KOPT-K1 (cell line): ENCODE data around the gene SERP2.

ENCODE experiments used
- H3K27ac ChIP-seq: fragments of 200-600 bp; sonication (generic); 2 replicates; pipeline ENCODE4 v1.5.1; 2016; ENCODE audit warnings: antibody characterized with exemption, mild to moderate bottlenecking, low read depth, low read length; ENCODE audit not compliant: poor library complexity, severe bottlenecking
- H3K36me3 ChIP-seq: fragments of 200-600 bp; sonication (generic); 2 replicates; pipeline ENCODE4 v1.5.1; 2017; ENCODE audit warnings: antibody characterized with exemption, mild to moderate bottlenecking, low read length, moderate library complexity; ENCODE audit not compliant: insufficient read depth
- H3K9me3 ChIP-seq: fragments of 200-600 bp; sonication (generic); 2 replicates; pipeline ENCODE4 v1.5.1; 2017; ENCODE audit warnings: antibody characterized with exemption, low read length, mild to moderate bottlenecking; ENCODE audit not compliant: insufficient read depth, poor library complexity, severe bottlenecking

SERP2 gene

GRCh38 chr13:44389876-44390275 is 16.3 kb downstream of the SERP2 start:
- Histone ChIP-seq H3K36me3 (no peaks in the 10 kb centered on the region), H3K9me3 (no peaks in the 10 kb centered on the region), H3K27ac (no peak overlapping the region)

DNA sequence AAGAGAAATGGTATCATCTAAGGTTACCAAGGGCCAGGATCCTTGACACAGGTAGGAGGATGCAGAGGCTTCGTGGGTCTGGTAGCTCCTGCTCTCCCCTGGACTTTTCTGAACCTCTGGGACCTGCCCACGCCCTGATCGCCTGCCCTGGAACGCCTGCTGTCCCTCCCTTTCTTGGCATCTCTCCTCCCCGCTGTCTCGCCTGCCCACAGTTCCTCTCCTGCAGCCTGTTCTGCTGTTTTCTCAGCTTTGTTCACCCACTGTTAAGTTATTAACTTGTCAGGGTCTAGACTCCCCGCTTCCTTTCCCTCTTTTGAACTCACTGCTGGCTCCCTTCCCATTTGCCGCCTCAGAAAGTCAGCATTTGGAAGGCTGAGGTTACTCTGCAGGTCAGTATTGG is 19.8 kb downstream of the SERP2 start:
- H3K9me3 ChIP-seq: no peaks in the 10 kb centered on the region
- no peak overlapping the region for H3K27ac ChIP-seq

GRCh38 chr13:44394658-44395057 is 21.0 kb downstream of the SERP2 start:
- no peak overlapping the region for H3K27ac ChIP-seq
- no peaks in the 10 kb centered on the region for H3K9me3 ChIP-seq
- no peaks in the 10 kb centered on the region for H3K36me3 ChIP-seq

More for the DNA sequence above, 19.8 kb downstream of the SERP2 start:
- no peaks in the 10 kb centered on the region for H3K36me3 ChIP-seq

GRCh38 chr13:44395976-44396694 is 22.5 kb downstream of the SERP2 start:
- H3K9me3 ChIP-seq: no peaks in the 10 kb centered on the region

GRCh38 chr13:44396701-44397580 is 23.3 kb downstream of the SERP2 start:
- Histone ChIP-seq H3K9me3 (no peaks in the 10 kb centered on the region), H3K36me3 (no peaks in the 10 kb centered on the region), H3K27ac (no peak overlapping the region)

More at GRCh38 chr13:44395976-44396694, 22.5 kb downstream of the SERP2 start:
- H3K27ac ChIP-seq: no peak overlapping the region
- no peaks in the 10 kb centered on the region for H3K36me3 ChIP-seq

DNA sequence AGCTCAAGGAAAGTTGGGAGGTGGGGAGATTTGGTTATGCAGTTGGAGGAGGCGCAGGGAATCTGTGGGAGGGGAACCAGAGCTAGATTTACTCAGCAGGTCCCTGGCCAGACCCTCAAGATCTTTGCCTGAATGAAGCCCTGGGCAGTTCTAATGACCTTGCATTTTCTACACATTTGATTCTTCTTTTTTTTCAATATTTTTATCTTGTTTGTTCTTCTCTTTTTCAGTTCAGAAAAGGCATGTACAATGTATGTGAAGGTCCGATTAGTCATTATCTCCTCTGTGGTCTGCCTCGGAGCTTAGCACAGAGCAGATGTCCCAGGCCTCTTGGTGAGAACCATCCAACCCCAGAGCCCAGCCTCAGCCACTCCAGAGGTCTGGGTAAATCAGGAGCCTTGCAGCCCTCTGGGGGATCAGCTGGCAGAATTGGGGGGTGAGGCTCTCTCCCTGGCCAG is 24.2 kb downstream of the SERP2 start:
- H3K27ac ChIP-seq: no peak overlapping the region
- H3K36me3 ChIP-seq: no peaks in the 10 kb centered on the region
- H3K9me3 ChIP-seq: no peaks in the 10 kb centered on the region

DNA sequence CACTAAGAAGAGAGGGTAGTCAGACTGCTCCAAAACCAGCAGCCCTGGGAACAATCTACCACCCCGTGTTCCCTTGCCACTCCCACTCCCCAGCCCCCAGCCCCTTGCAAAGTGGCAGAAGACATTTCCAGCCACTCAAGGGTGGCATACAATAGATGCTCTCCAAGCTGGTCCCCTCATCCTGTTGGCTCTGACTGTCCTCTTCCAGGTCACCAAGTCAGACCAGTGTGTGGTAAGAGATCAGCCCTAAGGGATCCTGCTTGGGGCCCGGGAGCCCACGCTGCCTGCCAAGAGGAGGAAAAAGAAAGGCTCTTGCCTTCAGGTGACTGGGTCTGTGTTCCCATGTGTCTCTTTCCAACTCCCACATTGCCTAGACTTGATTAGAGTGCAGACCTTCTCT is 25.0 kb downstream of the SERP2 start:
- Histone ChIP-seq H3K9me3 (no peaks in the 10 kb centered on the region), H3K27ac (no peak overlapping the region), H3K36me3 (no peaks in the 10 kb centered on the region)

DNA sequence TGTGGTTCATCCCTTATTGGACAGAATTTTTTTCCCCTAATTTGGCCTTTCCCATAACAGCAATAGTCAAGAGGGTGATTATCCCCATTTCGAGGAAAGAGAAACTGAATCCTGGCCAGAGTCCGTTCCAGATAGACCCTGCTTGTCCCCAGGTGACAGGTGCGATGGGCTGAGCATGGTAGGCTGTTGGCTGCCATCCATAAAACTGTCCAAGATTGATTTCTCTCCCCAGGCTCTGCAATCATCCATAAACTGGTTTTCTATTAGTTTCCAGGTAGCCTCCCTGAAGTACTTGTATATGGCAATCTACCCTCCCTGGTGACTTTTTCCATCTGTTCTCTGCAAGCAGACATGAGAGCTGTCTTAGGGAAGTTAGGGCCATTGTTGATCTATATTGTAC is 25.4 kb downstream of the SERP2 start:
- Histone ChIP-seq H3K36me3 (no peaks in the 10 kb centered on the region), H3K27ac (no peak overlapping the region)

DNA sequence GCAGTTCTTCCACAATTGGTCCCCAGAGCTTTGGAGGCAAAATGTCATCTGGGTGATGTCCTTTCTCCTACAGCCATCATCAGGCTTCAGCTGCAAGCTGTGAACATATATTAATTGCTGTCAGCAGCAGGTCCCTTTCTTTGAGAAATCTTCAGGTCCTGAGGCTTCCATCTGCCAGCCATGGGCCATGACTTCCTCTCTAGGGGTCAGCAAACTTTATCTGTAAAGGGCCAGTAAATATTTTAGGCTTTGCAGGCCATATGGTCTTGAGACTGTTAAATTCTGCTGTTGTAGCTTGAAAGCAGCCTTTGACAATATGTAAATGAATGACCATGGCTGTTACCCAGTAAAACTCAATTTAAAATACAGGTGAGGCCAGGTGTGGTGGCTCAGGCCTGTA is 27.1 kb downstream of the SERP2 start:
- Histone ChIP-seq H3K36me3 (no peaks in the 10 kb centered on the region), H3K27ac (no peak overlapping the region), H3K9me3 (no peaks in the 10 kb centered on the region)

More for the DNA sequence above, 25.4 kb downstream of the SERP2 start:
- H3K9me3 ChIP-seq: no peaks in the 10 kb centered on the region

- Histone ChIP-seq H3K27ac (no peak overlapping the region), H3K9me3 (no peaks in the 10 kb centered on the region)
Observed at GRCh38 chr13:44401577-44401976, 28.0 kb downstream of the SERP2 start.

DNA sequence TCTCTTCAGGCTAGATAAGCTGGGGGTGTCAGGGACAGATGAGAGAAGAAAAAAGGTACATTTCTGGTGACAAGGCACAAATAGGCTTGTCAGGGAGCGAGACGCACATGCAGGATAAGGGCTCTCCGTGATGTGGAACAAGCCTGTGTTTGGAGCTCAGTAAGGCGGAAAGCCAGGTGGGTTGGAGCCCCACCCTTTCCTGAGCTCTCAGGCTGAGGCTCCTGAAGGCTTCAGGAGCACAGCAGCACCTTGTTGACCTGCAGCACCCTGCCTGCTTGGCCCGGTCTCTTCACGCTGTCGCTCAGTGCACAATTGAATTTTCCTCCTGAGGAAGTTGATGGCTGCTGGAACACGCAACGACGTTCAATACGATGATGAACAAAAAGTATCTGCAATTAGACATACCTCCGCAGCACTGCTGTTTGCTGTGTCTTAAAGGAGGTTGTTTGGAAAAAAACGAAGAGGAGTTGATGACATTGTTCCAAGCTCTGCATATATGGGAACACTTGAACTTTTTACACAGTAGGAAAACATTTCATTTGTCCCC is 29.3 kb downstream of the SERP2 start:
- Histone ChIP-seq H3K36me3 (no peaks in the 10 kb centered on the region), H3K9me3 (no peaks in the 10 kb centered on the region), H3K27ac (no peak overlapping the region)

More at GRCh38 chr13:44401577-44401976, 28.0 kb downstream of the SERP2 start:
- H3K36me3 ChIP-seq: no peaks in the 10 kb centered on the region

DNA sequence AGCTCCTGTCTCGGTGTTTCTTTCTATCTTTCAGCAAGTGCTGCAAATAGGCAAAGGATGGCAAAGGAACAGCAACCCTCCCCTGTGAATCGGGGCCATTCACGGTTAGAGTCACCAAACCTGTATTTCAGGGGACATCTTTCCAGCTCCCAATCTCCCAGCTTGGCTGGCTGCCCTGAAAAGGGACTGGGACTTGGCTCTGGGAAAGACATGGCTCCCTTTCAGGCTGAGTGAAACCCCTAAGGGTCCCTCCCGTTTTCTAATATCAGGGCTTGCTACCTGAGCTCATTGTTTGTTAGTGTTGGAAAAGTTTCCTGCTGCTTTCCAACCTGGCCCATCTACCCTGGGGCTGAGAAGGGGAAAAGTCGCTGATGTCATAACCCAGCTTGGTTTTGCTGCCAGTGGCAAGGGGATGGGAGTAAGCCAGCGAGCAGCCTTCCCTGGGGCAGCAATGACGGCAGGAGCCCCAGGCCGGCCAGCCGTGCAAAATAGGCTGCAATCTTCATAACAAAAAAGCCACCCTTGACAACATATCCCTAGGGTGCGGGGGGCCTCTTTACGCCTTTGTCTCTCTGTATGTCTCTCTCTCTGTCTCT is 29.9 kb downstream of the SERP2 start:
- no peaks in the 10 kb centered on the region for H3K9me3 ChIP-seq
- H3K27ac ChIP-seq: no peak overlapping the region
- H3K36me3 ChIP-seq: no peaks in the 10 kb centered on the region

GRCh38 chr13:44404261-44405132 is 30.9 kb downstream of the SERP2 start:
- no peaks in the 10 kb centered on the region for H3K36me3 ChIP-seq
- H3K27ac ChIP-seq: no peak overlapping the region
- H3K9me3 ChIP-seq: no peaks in the 10 kb centered on the region

GRCh38 chr13:44406617-44407016 is 33.0 kb downstream of the SERP2 start:
- Histone ChIP-seq H3K27ac (no peak overlapping the region), H3K9me3 (no peaks in the 10 kb centered on the region), H3K36me3 (no peaks in the 10 kb centered on the region)
